ENCODE results near the gene ZNF382.

The ZNF382 gene

DNA sequence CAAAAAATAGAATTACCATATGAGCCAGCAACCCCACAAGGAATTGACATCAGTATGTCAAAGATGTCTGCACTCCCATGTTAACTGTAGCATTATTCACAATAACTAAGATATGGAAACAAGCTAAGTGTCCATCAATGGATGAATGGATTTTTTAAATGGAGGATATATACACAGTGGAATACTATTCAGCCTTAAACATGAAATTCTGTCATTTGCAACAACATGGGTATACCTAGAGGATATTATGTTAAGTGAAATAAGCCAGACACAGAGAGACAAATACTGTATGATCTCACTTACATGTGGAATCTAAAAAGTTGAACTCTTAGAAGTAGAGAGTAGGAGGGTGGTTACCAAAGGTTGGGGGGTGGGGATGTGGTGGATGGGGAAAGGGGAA lies 74.3 kb downstream of the ZNF382 start:
- no peak for DNase-seq
